CD4-positive, alpha-beta memory T cell (primary cell): ENCODE results near the gene LCTL. TPM values are rescaled to one million over a fixed set of nuclear protein-coding genes. Genes with fewer than 3 reads are reported as not detected.

Source experiments
- CTCF ChIA-PET: fragments of 350-600 bp; sonication (Branson Sonifier 250); formaldehyde crosslinking; loops from one replicate; lab custom pipeline; 2021; ENCODE audit warnings: inconsistent platforms; ENCODE audit not compliant: partially characterized antibody; lab: Charles Lee
- POLR2A ChIA-PET: fragments of 350-600 bp; sonication (Branson Sonifier 250); formaldehyde crosslinking; loops from one replicate; lab custom pipeline; 2021; ENCODE audit not compliant: partially characterized antibody; lab: Charles Lee
- DNase-seq, 5 donors: peaks; one replicate each; pipeline versions ENCODE4 v3.0.0 to v3.0.0-alpha.2; 2020 to 2022; ENCODE audit warnings: mixed read lengths in 1 of 5
- H3K27ac ChIP-seq: one replicate; pipeline ENCODE4 v1.7.0; 2013; ENCODE audit warnings: low read depth, low read length
- H3K27me3 ChIP-seq: 2 replicates; pipeline ENCODE4 v1.7.0; 2013; ENCODE audit warnings: mild to moderate bottlenecking, low read length, moderate library complexity; ENCODE audit not compliant: insufficient read depth
- H3K36me3 ChIP-seq: 2 replicates; pipeline ENCODE4 v1.7.0; 2013; ENCODE audit warnings: mild to moderate bottlenecking, low read length, moderate library complexity; ENCODE audit not compliant: insufficient read depth
- H3K4me1 ChIP-seq: 2 replicates; pipeline ENCODE4 v1.7.0; 2013; ENCODE audit warnings: mild to moderate bottlenecking, low read length, moderate library complexity; ENCODE audit not compliant: insufficient read depth
- H3K4me3 ChIP-seq, 2 donors: one replicate each; pipeline ENCODE4 v1.7.0; 2013; ENCODE audit warnings: low read length in 2 of 2, mild to moderate bottlenecking in 1 of 2
- H3K9me3 ChIP-seq, 2 donors: one replicate each; pipeline ENCODE4 v1.7.0; 2013; ENCODE audit warnings: low read length in 2 of 2, control low read depth in 1 of 2; ENCODE audit not compliant: control insufficient read depth in 1 of 2
- H3K27ac Mint-ChIP-seq, 7 donors: one replicate each; pipeline ENCODE4 v1.8.0; 2020 to 2021; ENCODE audit warnings: mixed read lengths in 7 of 7, mild to moderate bottlenecking in 6 of 7, inconsistent platforms in 3 of 7, moderate library complexity in 3 of 7
- H3K27me3 Mint-ChIP-seq, 2 donors: one replicate each; pipeline ENCODE4 v1.8.0; 2020 to 2021; ENCODE audit warnings: mixed read lengths in 2 of 2
- H3K36me3 Mint-ChIP-seq, 2 donors: one replicate each; pipeline ENCODE4 v1.8.0; 2020 to 2021; ENCODE audit warnings: mixed read lengths in 2 of 2, inconsistent platforms in 1 of 2, mild to moderate bottlenecking in 1 of 2
- H3K4me1 Mint-ChIP-seq, 4 donors: one replicate each; pipeline ENCODE4 v1.8.0; 2020 to 2021; ENCODE audit warnings: mixed read lengths in 4 of 4, mild to moderate bottlenecking in 1 of 4
- H3K4me3 Mint-ChIP-seq, 8 donors: one replicate each; pipeline ENCODE4 v1.8.0; 2020 to 2021; ENCODE audit warnings: mixed read lengths in 8 of 8, mild to moderate bottlenecking in 7 of 8, moderate library complexity in 6 of 8, inconsistent platforms in 3 of 8
- H3K9me3 Mint-ChIP-seq, 8 donors: one replicate each; pipeline ENCODE4 v1.8.0; 2020 to 2021; ENCODE audit warnings: mixed read lengths in 8 of 8, mild to moderate bottlenecking in 5 of 8, inconsistent platforms in 3 of 8, moderate library complexity in 1 of 8
- intact Hi-C: fragments of 100-400 bp; cut with micrococcal nuclease; formaldehyde crosslinking; loops from one replicate; pipeline ENCODE4 v1.15.1; 2023
- polyA plus RNA-seq, 2 donors: library from polyadenylated mRNA; unstranded; fragments of 300-500 nt; fragmentation: Illumina TruSeq; gene quantifications; one replicate each; pipeline ENCODE4 v1.2.3, GENCODE V29; 2021
- total RNA-seq, 2 experiments: library from RNA; stranded (reverse); gene quantifications; one replicate each; pipeline ENCODE4 v1.2.3, GENCODE V29; 2021

Gene LCTL
- total and polyA plus RNA-seq, 4 experiments from 2014 or later: not detected

GRCh38 chr15:66508293-66508883 is 57.4 kb downstream of the LCTL start:
- Histone ChIP-seq H3K4me1 (peaks cover 14% of the 10 kb centered on the region), H3K4me3 (no peak overlapping the region), H3K27me3 (no peaks in the 10 kb centered on the region), H3K36me3 (peaks cover 1% of the 10 kb centered on the region), H3K9me3 (no peaks in the 10 kb centered on the region), H3K27ac (no peak overlapping the region)
- POLR2A ChIA-PET: no interaction called here
- Mint-ChIP-seq H3K4me1 (peaks cover 17 to 32% (median 25%) of the 10 kb centered on the region in 4 donors), H3K27me3 (no peaks in the 10 kb centered on the region), H3K27ac (no peak overlapping the region), H3K9me3 (peaks cover 0 to 3% (median 0%) of the 10 kb centered on the region in 8 donors), H3K4me3 (no peak overlapping the region), H3K36me3 (peaks cover 4 to 25% of the 10 kb centered on the region in 2 donors)
- no peak for DNase-seq
- intact Hi-C loops: loop anchor here (5.0 to 10.0 kb wide), 2 partner anchors 1034 to 1204 kb away; partner anchors contain the start of genes MAP2K5 and RNU5B-1
- CTCF ChIA-PET: interaction anchor here (1.1 to 1.4 kb wide), 2 partner anchors 11 to 122 kb away, joined by 3 to 7 read pairs; partner anchors contain the start of genes MAP2K1 and SNAPC5

DNA sequence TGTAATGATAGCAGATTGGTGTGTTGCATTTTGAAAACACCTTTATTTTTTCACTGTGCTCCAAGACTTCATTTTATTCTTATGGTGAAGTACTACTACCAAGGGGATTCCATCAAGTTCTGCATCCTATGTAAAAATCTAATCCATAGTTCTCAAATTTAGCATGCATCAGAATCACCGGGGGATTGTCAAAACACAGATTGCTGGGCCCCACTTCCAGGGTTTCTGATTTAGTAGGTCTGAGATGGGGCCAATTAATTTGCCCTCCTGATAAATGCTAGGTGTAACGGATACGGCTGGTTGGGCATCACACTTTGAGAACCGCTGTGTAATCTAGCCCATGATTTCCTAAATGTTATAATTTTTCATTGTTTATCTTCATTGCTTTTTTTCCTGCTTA is 60.0 kb downstream of the LCTL start:
- no peak for DNase-seq
- H3K4me1 Mint-ChIP-seq: peaks cover 29 to 58% (median 41%) of the 10 kb centered on the region in 4 donors
- no peaks in the 10 kb centered on the region for H3K27me3 Mint-ChIP-seq
- H3K4me3 Mint-ChIP-seq: peak overlapping the region; percentile 98 to 100 (median 100)
- no peaks in the 10 kb centered on the region for H3K9me3 ChIP-seq
- H3K36me3 ChIP-seq: peaks cover 27% of the 10 kb centered on the region
- H3K27ac Mint-ChIP-seq: peak overlapping the region; percentile 96 to 100 (median 99)
- peaks cover 35% of the 10 kb centered on the region for H3K4me1 ChIP-seq
- intact Hi-C loops: loop anchor here (1.0 to 10.0 kb wide), 6 partner anchors 9 to 1201 kb away; partner anchors contain the start of genes MAP2K1, MAP2K5, RNU5B-1 and SNAPC5
- POLR2A ChIA-PET: interaction anchor here (0.8 to 3.7 kb wide), 11 partner anchors 9 to 214 kb away, joined by 3 to 44 read pairs (median 10); partner anchors contain the start of genes DIS3L, MAP2K1, SNAPC5 and TIPIN
- H3K27ac ChIP-seq: peak overlapping the region; percentile 89
- H3K36me3 Mint-ChIP-seq: peaks cover 19 to 49% of the 10 kb centered on the region in 2 donors
- H3K4me3 ChIP-seq: peak overlapping the region; percentile 86 to 97
- H3K9me3 Mint-ChIP-seq: peaks cover 0 to 3% (median 0%) of the 10 kb centered on the region in 8 donors
- CTCF ChIA-PET: interaction anchor here (1.9 to 3.4 kb wide), 2 partner anchors 8 to 119 kb away, joined by 14 to 25 read pairs; partner anchors contain the start of genes MAP2K1 and SNAPC5
- H3K27me3 ChIP-seq: no peaks in the 10 kb centered on the region

DNA sequence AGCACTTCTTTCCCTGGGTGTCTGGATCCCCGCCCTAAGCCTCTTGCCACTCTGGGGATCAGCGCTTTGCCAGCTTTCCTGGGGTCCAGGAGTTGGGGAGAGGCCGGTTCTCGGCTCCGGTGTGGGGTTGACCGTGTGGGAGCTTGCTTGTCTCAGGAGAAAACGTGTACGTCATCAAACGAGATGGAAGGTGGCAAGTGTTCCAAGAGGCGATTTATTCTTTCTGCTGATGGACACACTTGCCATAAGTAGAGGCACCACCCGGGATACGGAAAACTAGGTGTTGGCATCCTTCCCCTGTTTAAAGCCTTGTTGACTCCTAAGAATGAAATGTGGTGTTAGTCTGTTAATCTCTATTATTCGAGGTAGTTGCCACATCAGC is 60.4 kb downstream of the LCTL start:
- Mint-ChIP-seq H3K4me3 (peak overlapping the region; percentile 98 to 100 (median 100)), H3K27me3 (no peaks in the 10 kb centered on the region), H3K4me1 (peaks cover 29 to 60% (median 41%) of the 10 kb centered on the region in 4 donors), H3K27ac (peak overlapping the region; percentile 96 to 100 (median 99)), H3K9me3 (peaks cover 0 to 3% (median 0%) of the 10 kb centered on the region in 8 donors), H3K36me3 (peaks cover 23 to 53% of the 10 kb centered on the region in 2 donors)
- Histone ChIP-seq H3K4me1 (peaks cover 35% of the 10 kb centered on the region), H3K9me3 (no peaks in the 10 kb centered on the region), H3K27ac (peak overlapping the region; percentile 89), H3K27me3 (no peaks in the 10 kb centered on the region), H3K4me3 (peak overlapping the region; percentile 86 to 97), H3K36me3 (peaks cover 31% of the 10 kb centered on the region)
- DNase-seq: no peak
- ChIA-PET POLR2A (interaction anchor here (0.8 to 3.7 kb wide), 14 partner anchors 8 to 214 kb away, joined by 3 to 44 read pairs (median 5); partner anchors contain the start of genes DIS3L, MAP2K1, SNAPC5 and TIPIN), CTCF (interaction anchor here (1.9 to 3.4 kb wide), 2 partner anchors 8 to 119 kb away, joined by 14 to 25 read pairs; partner anchors contain the start of genes MAP2K1 and SNAPC5)
- intact Hi-C loops: loop anchor here (1.0 to 10.0 kb wide), 6 partner anchors 8 to 1201 kb away; partner anchors contain the start of genes MAP2K1, MAP2K5, RNU5B-1 and SNAPC5

DNA sequence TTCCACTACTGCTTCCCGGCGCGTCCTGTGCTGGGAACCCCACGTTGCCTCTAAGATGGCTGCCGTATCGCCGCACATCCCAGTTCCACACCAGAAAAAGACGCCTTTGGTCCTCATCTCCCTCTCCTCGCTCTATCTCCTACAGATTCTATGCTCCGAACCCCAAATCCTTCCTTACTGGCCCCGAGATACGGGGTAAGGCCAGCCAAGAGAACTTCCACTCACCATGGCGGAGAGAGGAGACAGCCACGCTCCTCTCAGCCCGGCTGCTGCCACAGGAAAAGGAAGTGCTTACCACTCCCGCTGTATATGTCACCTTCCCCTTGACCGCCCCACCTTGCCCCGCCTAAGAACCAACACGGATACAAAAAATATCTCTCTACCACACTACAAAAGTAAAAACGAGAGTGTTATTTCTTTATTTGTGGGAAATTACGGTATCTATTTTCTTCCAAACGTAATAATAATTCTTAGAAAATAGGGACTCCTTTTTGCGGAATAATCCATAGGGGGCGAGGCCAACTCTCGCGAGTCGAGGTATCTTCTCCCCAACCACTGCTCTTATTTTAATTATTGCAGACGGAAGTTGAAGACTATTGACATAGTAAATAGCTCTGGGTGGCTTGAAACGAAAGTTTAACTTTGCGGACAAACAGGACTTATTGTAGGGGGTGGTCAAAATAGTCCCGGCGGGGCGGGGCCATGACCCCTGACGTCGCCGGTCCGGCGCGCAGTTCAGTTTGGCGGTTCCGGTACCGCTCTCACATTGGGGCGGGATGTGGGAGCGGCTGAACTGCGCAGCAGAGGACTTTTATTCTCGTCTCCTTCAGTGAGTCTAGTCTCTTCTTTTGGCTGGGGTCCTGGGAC is 61.0 kb downstream of the LCTL start, which contains the start of the genes RPL4 and ZWILCH:
Gene RPL4, minus strand, starts transcription at position 293 of the 867 bp plus-strand sequence. Its CDS starts 65 bp downstream, at position 228.
Gene ZWILCH, plus strand, starts transcription at position 764 of the 867 bp plus-strand sequence. Its CDS starts 13 bp downstream, at position 777.
- Histone ChIP-seq H3K4me1 (peaks cover 35% of the 10 kb centered on the region), H3K9me3 (no peaks in the 10 kb centered on the region), H3K27ac (peak within 1 kb of the TSS; percentile 89), H3K4me3 (peak within 1 kb of the TSS; percentile 86 to 97), H3K36me3 (peaks cover 37% of the 10 kb centered on the region), H3K27me3 (no peaks in the 10 kb centered on the region)
- ChIA-PET CTCF (interaction anchor here (1.3 to 3.4 kb wide), 4 partner anchors 18 to 894 kb away, joined by 3 to 25 read pairs (median 4); partner anchors contain the start of gene MAP2K1), POLR2A (interaction anchor here (0.6 to 3.7 kb wide), 17 partner anchors 8 to 1394 kb away, joined by 3 to 44 read pairs (median 5); partner anchors contain the start of genes DIS3L, MAP2K1, RAB11A and SNAPC5)
- Mint-ChIP-seq H3K36me3 (peaks cover 30 to 60% of the 10 kb centered on the region in 2 donors), H3K9me3 (peaks cover 0 to 3% (median 0%) of the 10 kb centered on the region in 8 donors), H3K4me3 (peak within 1 kb of the TSS; percentile 98 to 100 (median 100)), H3K4me1 (peaks cover 31 to 67% (median 41%) of the 10 kb centered on the region in 4 donors), H3K27ac (peak within 1 kb of the TSS; percentile 96 to 100 (median 99)), H3K27me3 (no peaks in the 10 kb centered on the region)
- peak; percentile 85 to 89 (median 88) for DNase-seq
- intact Hi-C loops: loop anchor here (1.0 to 10.0 kb wide), 6 partner anchors 7 to 1200 kb away; partner anchors contain the start of genes MAP2K1, MAP2K5, RNU5B-1 and SNAPC5

DNA sequence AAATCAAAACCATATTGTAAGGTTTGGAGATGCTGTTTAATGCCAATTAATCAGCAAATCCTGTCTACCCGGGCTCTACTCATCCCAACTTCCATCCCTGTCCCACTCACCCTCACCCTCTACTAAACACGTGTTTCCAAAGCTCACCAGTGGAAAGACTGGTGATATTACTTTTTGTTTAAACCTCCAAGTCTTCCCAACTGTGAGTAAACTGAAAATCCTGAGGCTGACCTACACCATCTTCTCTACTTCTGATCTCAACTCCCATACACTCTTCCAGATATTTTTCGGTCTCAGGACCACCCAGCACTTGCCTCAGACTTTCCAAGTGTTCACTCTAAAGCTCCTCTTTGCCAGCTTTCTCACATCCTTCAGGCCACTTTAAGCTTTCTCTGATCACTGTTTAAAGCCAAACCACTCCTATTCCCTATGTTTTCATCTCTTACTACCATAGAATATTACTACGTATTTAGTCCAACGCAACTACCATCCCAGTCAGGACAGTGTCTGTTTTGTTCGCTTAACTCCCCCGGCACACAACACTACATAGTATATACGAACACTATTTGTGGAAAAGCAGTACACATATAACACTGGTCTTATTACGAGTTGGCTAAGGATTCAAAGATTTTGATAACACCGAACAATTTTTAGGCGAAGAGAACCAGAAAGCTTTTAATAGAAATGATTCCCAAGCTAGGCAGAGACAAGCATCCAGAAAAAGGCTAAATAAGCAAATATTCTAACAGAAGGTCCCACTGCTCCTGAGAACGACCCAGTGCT is 61.8 kb downstream of the LCTL start:
- ChIA-PET CTCF (interaction anchor here (1.3 to 3.4 kb wide), 4 partner anchors 17 to 894 kb away, joined by 3 to 25 read pairs (median 4); partner anchors contain the start of gene MAP2K1), POLR2A (interaction anchor here (0.5 to 3.7 kb wide), 8 partner anchors 9 to 1393 kb away, joined by 3 to 44 read pairs (median 9); partner anchors contain the start of genes DIS3L and MAP2K1)
- Histone ChIP-seq H3K36me3 (peaks cover 45% of the 10 kb centered on the region), H3K4me3 (peak overlapping the region; percentile 86 to 97), H3K27ac (peak overlapping the region; percentile 89), H3K27me3 (no peaks in the 10 kb centered on the region), H3K4me1 (peaks cover 35% of the 10 kb centered on the region), H3K9me3 (no peaks in the 10 kb centered on the region)
- H3K4me1 Mint-ChIP-seq: peaks cover 33 to 70% (median 45%) of the 10 kb centered on the region in 4 donors
- peaks cover 0 to 3% (median 0%) of the 10 kb centered on the region in 8 donors for H3K9me3 Mint-ChIP-seq
- DNase-seq: peak in 2 of 5 donors; percentile 8 to 11
- H3K27me3 Mint-ChIP-seq: no peaks in the 10 kb centered on the region
- peaks cover 36 to 66% of the 10 kb centered on the region in 2 donors for H3K36me3 Mint-ChIP-seq
- intact Hi-C loops: loop anchor here (2.0 to 10.0 kb wide), 2 partner anchors 209 to 1199 kb away; partner anchors contain the start of gene RNU5B-1
- peak overlapping the region; percentile 98 to 100 (median 100) for H3K4me3 Mint-ChIP-seq
- peak overlapping the region; percentile 96 to 100 (median 99) for H3K27ac Mint-ChIP-seq
